GM18505 (cell line): Measurements from ENCODE around the gene GPRC5C.
"Not testable (repeated sequence)": the region's sequence is repeated elsewhere in the genome, so short reads cannot be mapped to it uniquely, and the experiment has no call there.

Source experiments
- ATAC-seq: cut with Tn5 transposase; IDR thresholded peaks from one replicate; pipeline ENCODE4 v1.9.1; 2021; ENCODE audit not compliant: unreplicated experiment
- POLR2A ChIP-seq: IDR thresholded peaks from 4 replicates; pipeline ENCODE4 v1.6.1; 2011; ENCODE audit warnings: borderline replicate concordance; ENCODE audit not compliant: insufficient read depth, insufficient read length; ENCODE audit errors: extremely low read depth

The GPRC5C gene

GRCh38 chr17:74485841-74486240, 54.0 kb downstream of the GPRC5C start:
- TF ChIP-seq POLR2A = no peak
- ATAC-seq = no peak

- not testable (repeated sequence) for ATAC-seq
Observed at GRCh38 chr17:74488276-74488675, 56.4 kb downstream of the GPRC5C start.

GRCh38 chr17:74490716-74491115, 58.8 kb downstream of the GPRC5C start:
- ATAC-seq = no peak
- TF ChIP-seq POLR2A = no peak

GRCh38 chr17:74491626-74492025, 59.7 kb downstream of the GPRC5C start:
- TF ChIP-seq POLR2A = no peak
- no peak for ATAC-seq

GRCh38 chr17:74493331-74493833, 61.5 kb downstream of the GPRC5C start:
- no peak for ATAC-seq
- no peak for TF ChIP-seq POLR2A
